ENCODE measurements around the gene UPF3B. TPM values are rescaled to one million over a fixed set of nuclear protein-coding genes. Genes with fewer than 3 reads are reported as not detected.

Gene UPF3B
- total and polyA plus RNA-seq, 10 of the 15 experiments (the other 5 are each of a cell fraction or from before 2014, with no cell fraction given): 5.7 to 35.3 (median 22.1) TPM

- Histone ChIP-seq H3K9ac (ENCODE audit: control insufficient read depth, insufficient read depth, low read length) (no peak overlapping the region), H4K20me1 (ENCODE audit: control insufficient read depth, insufficient read depth) (no peaks in the 10 kb centered on the region), H3K4me1 (ENCODE audit: control insufficient read depth, insufficient read depth, low read length) (no peaks in the 10 kb centered on the region), H3K27ac (ENCODE audit: control insufficient read depth, insufficient read depth) (no peak overlapping the region), H3K36me3 (ENCODE audit: control insufficient read depth in 2 of 2, insufficient read depth in 2 of 2, low read length in 1 of 2) (no peaks in the 10 kb centered on the region), H3K9me3 (replicated peaks; ENCODE audit: control insufficient read depth, insufficient read depth, low read length) (no peaks in the 10 kb centered on the region), H3K79me2 (ENCODE audit: control insufficient read depth, insufficient read depth, low read length) (no peaks in the 10 kb centered on the region), H2AFZ (ENCODE audit: control insufficient read depth, low read depth, low read length) (no peak overlapping the region), H3K4me3 (no peak overlapping the region), H3K4me2 (ENCODE audit: control insufficient read depth, insufficient read depth) (no peak overlapping the region), H3K27me3 (replicated peaks in 1 of 2; ENCODE audit: control insufficient read depth in 2 of 2, insufficient read depth in 2 of 2, low read length in 1 of 2) (no peaks in the 10 kb centered on the region; a peak in 1 of 4 replicates)
- intact Hi-C loops (cut with micrococcal nuclease; ENCODE audit: unreplicated experiment): no loop called here
- 66% methylated on average over 3 of the region's 3 CpGs for WGBS (ENCODE audit: insufficient coverage, insufficient replicate concordance, low lambda C conversion rate, missing lambda C conversion rate)
- DNase-seq (ENCODE audit: low read depth, low spot score) (no peak), FAIRE-seq (no peak), ATAC-seq (no peak)
- BruUV-seq (replicated peaks): no TSS peak
- RAD21 ChIA-PET (ENCODE audit: unreplicated experiment): interaction anchor here (1.0 kb wide), 1 partner anchor 55 kb away, joined by 3 read pairs; the partner anchor contains the start of gene RNF113A
- TF ChIP-seq KLF5 (IDR thresholded peaks at IDR 0.05; ENCODE audit: partially characterized antibody) (no peak), TCF3 (IDR thresholded peaks at IDR 0.05; ENCODE audit: borderline replicate concordance, insufficient read depth, low read depth, low read length) (no peak), SMAD5 (IDR thresholded peaks at IDR 0.05; ENCODE audit: low read depth) (no peak), RAD51 (IDR thresholded peaks at IDR 0.05) (no peak), ZBTB40 (IDR thresholded peaks at IDR 0.05; ENCODE audit: borderline replicate concordance) (no peak)
- POLR2A ChIA-PET: no interaction called here
- SMC1A ChIA-PET (ENCODE audit: uncharacterized antibody, unreplicated experiment): interaction anchor here (1.3 kb wide), 1 partner anchor 23 kb away, joined by 4 read pairs; no protein-coding TSS in a partner anchor
- CTCF ChIA-PET: no interaction called here
- in situ Hi-C loops (cut with MboI): no loop called here
Observed at GRCh38 chrX:119816300-119816699, 36.5 kb downstream of the UPF3B start.
